HG03280 (cell line): Measurements from ENCODE around the gene PSMD9.
"Not testable (repeated sequence)": the region's sequence is repeated elsewhere in the genome, so short reads cannot be mapped to it uniquely, and the experiment has no call there.

Experiments used
- ATAC-seq: cut with Tn5 transposase; IDR thresholded peaks from one replicate; pipeline ENCODE4 v1.9.1; 2021; ENCODE audit warnings: mild to moderate bottlenecking, moderate library complexity; ENCODE audit not compliant: unreplicated experiment

Gene PSMD9

GRCh38 chr12:121888478-121889273 is at the start of gene PSMD9:
Gene PSMD9 (plus strand): TSS chr12:121888790. CDS start chr12:121888857, 67 bp downstream.
- ATAC-seq: peak; percentile 92

GRCh38 chr12:121839106-121839992 is 49.2 kb upstream of the PSMD9 start:
- ATAC-seq: peak; percentile 96

- ATAC-seq: no peak
Measured at GRCh38 chr12:121839993-121840761, 48.4 kb upstream of the PSMD9 start.

- no peak for ATAC-seq
Measured at GRCh38 chr12:121843236-121843982, 45.2 kb upstream of the PSMD9 start.

- no peak for ATAC-seq
Measured at GRCh38 chr12:121845701-121846100, 42.9 kb upstream of the PSMD9 start.

GRCh38 chr12:121849211-121849610 is 39.4 kb upstream of the PSMD9 start:
- ATAC-seq: no peak

GRCh38 chr12:121849665-121850064 is 38.9 kb upstream of the PSMD9 start:
- ATAC-seq: no peak

GRCh38 chr12:121852392-121852791 is 36.2 kb upstream of the PSMD9 start:
- ATAC-seq: not testable (repeated sequence)

- ATAC-seq: no peak
Measured at GRCh38 chr12:121857322-121858246, 31.0 kb upstream of the PSMD9 start.

- no peak for ATAC-seq
Measured at GRCh38 chr12:121858318-121858661, 30.3 kb upstream of the PSMD9 start.

GRCh38 chr12:121858662-121859572 is 29.7 kb upstream of the PSMD9 start, which contains the start of gene HPD:
Gene HPD (minus strand): TSS chr12:121858859. CDS start chr12:121858823, 36 bp downstream.
- ATAC-seq: no peak

- no peak for ATAC-seq
Measured at GRCh38 chr12:121860257-121860656, 28.3 kb upstream of the PSMD9 start.

- ATAC-seq: not testable (repeated sequence)
Measured at GRCh38 chr12:121860699-121861098, 27.9 kb upstream of the PSMD9 start.

- no peak for ATAC-seq
Measured at GRCh38 chr12:121861636-121862254, 26.8 kb upstream of the PSMD9 start.

GRCh38 chr12:121866331-121866730 is 22.3 kb upstream of the PSMD9 start:
- ATAC-seq: no peak

- not testable (repeated sequence) for ATAC-seq
Measured at GRCh38 chr12:121869229-121869628, 19.4 kb upstream of the PSMD9 start.

- ATAC-seq: no peak
Measured at GRCh38 chr12:121871467-121871866, 17.1 kb upstream of the PSMD9 start.
